ENCODE data around the gene CBLN3.

DNA sequence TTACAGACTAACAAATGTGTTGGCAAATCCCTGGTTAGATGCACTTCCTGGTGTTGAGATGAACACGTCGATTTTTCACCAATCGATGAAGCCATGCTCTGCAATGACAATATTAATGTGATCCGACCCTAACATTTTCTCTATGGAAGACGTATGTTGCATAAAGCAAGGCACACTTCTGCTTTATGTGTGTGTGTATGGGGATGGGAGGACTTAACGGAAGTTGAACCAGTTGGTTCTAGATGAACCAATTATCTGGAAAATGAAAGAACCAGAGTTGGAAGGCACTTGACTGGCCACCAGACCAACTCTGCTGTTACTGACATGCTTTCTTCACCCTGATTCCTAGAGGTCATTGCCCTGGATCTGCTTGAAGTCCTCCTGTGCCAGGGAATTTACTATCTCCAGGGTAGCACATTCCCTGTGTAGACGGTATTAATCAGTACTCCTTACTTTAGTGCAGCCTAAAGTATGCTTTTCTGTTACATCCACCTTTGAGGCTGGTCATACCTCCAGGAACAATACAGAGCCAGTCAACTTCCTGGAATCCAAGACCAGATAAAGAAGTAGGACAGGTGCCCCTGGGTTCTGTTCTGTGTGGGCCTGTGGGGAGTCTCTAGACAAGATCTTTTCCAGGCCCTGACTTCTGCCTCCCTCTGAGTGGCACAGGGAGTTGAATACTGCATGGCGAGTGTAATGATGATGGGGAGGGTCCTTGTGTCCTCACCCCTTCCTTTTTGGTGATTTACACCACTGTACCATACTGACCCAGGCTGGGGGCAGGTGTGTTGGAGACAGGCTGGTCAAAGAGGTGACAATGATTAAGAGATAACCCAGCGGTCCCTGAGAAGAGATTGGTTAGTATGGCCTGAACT is 9.0 kb upstream of the CBLN3 start:
- TF ChIP-seq POLR2AphosphoS5 (IDR thresholded peaks at IDR 0.05; ENCODE audit: low read depth, low read length) (no peak; the same call in 1 of the 2 replicates), TCF7L2 (IDR thresholded peaks at IDR 0.05; ENCODE audit: low read depth, low read length) (no peak)
- TF ChIP-seq, protein P1, sequence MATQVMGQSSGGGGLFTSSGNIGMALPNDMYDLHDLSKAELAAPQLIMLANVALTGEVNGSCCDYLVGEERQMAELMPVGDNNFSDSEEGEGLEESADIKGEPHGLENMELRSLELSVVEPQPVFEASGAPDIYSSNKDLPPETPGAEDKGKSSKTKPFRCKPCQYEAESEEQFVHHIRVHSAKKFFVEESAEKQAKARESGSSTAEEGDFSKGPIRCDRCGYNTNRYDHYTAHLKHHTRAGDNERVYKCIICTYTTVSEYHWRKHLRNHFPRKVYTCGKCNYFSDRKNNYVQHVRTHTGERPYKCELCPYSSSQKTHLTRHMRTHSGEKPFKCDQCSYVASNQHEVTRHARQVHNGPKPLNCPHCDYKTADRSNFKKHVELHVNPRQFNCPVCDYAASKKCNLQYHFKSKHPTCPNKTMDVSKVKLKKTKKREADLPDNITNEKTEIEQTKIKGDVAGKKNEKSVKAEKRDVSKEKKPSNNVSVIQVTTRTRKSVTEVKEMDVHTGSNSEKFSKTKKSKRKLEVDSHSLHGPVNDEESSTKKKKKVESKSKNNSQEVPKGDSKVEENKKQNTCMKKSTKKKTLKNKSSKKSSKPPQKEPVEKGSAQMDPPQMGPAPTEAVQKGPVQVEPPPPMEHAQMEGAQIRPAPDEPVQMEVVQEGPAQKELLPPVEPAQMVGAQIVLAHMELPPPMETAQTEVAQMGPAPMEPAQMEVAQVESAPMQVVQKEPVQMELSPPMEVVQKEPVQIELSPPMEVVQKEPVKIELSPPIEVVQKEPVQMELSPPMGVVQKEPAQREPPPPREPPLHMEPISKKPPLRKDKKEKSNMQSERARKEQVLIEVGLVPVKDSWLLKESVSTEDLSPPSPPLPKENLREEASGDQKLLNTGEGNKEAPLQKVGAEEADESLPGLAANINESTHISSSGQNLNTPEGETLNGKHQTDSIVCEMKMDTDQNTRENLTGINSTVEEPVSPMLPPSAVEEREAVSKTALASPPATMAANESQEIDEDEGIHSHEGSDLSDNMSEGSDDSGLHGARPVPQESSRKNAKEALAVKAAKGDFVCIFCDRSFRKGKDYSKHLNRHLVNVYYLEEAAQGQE (IDR thresholded peaks at IDR 0.05; ENCODE audit: insufficient read depth in 1 of 2, low read depth in 2 of 2, low read length in 1 of 2) = no peak
- TF ChIP-seq, protein P2, sequence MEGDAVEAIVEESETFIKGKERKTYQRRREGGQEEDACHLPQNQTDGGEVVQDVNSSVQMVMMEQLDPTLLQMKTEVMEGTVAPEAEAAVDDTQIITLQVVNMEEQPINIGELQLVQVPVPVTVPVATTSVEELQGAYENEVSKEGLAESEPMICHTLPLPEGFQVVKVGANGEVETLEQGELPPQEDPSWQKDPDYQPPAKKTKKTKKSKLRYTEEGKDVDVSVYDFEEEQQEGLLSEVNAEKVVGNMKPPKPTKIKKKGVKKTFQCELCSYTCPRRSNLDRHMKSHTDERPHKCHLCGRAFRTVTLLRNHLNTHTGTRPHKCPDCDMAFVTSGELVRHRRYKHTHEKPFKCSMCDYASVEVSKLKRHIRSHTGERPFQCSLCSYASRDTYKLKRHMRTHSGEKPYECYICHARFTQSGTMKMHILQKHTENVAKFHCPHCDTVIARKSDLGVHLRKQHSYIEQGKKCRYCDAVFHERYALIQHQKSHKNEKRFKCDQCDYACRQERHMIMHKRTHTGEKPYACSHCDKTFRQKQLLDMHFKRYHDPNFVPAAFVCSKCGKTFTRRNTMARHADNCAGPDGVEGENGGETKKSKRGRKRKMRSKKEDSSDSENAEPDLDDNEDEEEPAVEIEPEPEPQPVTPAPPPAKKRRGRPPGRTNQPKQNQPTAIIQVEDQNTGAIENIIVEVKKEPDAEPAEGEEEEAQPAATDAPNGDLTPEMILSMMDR (IDR thresholded peaks at IDR 0.05) = no peak

Data from Panc1 (cell line).